GM12878 (cell line): ENCODE data around the gene EXOC1L. TPM values are rescaled to one million over a fixed set of nuclear protein-coding genes. Genes with fewer than 3 reads are reported as not detected.

ENCODE experiments used
- ATAC-seq: fragments of 200-7000 bp; cut with Tn5 transposase; 3 replicates; pipeline ENCODE4 v1.9.1; 2020; ENCODE audit warnings: mild to moderate bottlenecking, moderate library complexity
- BruUV-seq: library from RNA; stranded (reverse); fragments of 400-500 nt; replicated peaks from 2 replicates; lab custom pipeline; 2021; lab: Mats Ljungman, UMichigan
- CTCF ChIA-PET: fragments of 300-600 bp; sonication (Branson Sonifier 250); formaldehyde crosslinking; extraction: SDS; loops from one replicate; lab custom pipeline; 2021; ENCODE audit warnings: inconsistent platforms; lab: Yijun Ruan, JAX
- POLR2A ChIA-PET: fragments of 350-600 bp; formaldehyde crosslinking; extraction: SDS; loops from one replicate; lab custom pipeline; 2021; ENCODE audit warnings: inconsistent platforms; lab: Charles Lee
- RAD21 ChIA-PET: fragments of 300-600 bp; sonication (Branson Sonifier 250); formaldehyde crosslinking; loops from one replicate; lab custom pipeline; 2023; ENCODE audit warnings: antibody characterized with exemption; ENCODE audit not compliant: unreplicated experiment; lab: Charles Lee
- SMC1A ChIA-PET: fragments of 300-600 bp; sonication (Branson Sonifier 250); formaldehyde crosslinking; loops from one replicate; lab custom pipeline; 2023; ENCODE audit not compliant: unreplicated experiment, uncharacterized antibody; lab: Charles Lee
- DNase-seq: peaks from one replicate; pipeline ENCODE4 v3.0.0-alpha.2; 2011; ENCODE audit warnings: low read depth, low spot score
- FAIRE-seq: peaks from 3 replicates; lab custom pipeline; 2011; peaks lifted over from hg19 to GRCh38; lab: Jason Lieb, UNC
- H2AFZ ChIP-seq: 2 replicates; pipeline ENCODE4 v1.6.0; 2011; ENCODE audit warnings: low read depth, low read length, control low read depth; ENCODE audit not compliant: control insufficient read depth
- H3K27ac ChIP-seq: 2 replicates; pipeline ENCODE4 v1.5.1; 2011; ENCODE audit warnings: control low read depth; ENCODE audit not compliant: control insufficient read depth, insufficient read depth
- H3K27me3 ChIP-seq, 2 experiments: replicated peaks in 1 of 2; 2 replicates each; pipeline versions ENCODE4 v1.6.0 to v1.6.1; 2011; ENCODE audit warnings: low read length in 1 of 2; ENCODE audit not compliant: control insufficient read depth in 2 of 2, insufficient read depth in 2 of 2
- H3K36me3 ChIP-seq, 2 experiments: 2 replicates each; pipeline ENCODE4 v1.5.1; 2011; ENCODE audit warnings: low read length in 1 of 2; ENCODE audit not compliant: control insufficient read depth in 2 of 2, insufficient read depth in 2 of 2
- H3K4me1 ChIP-seq: 2 replicates; pipeline ENCODE4 v1.6.1; 2011; ENCODE audit warnings: mild to moderate bottlenecking, low read length, moderate library complexity, mixed read lengths; ENCODE audit not compliant: control insufficient read depth, insufficient read depth
- H3K4me2 ChIP-seq: 2 replicates; pipeline ENCODE4 v1.6.0; 2011; ENCODE audit warnings: control low read depth; ENCODE audit not compliant: control insufficient read depth, insufficient read depth
- H3K4me3 ChIP-seq: fragments of 200-600 bp; sonication (generic); 2 replicates; pipeline ENCODE4 v1.5.1; 2016
- H3K79me2 ChIP-seq: 2 replicates; pipeline ENCODE4 v1.6.0; 2011; ENCODE audit warnings: low read length; ENCODE audit not compliant: control insufficient read depth, insufficient read depth
- H3K9ac ChIP-seq: 2 replicates; pipeline ENCODE4 v1.8.0; 2011; ENCODE audit warnings: low read length, control low read depth, mixed read lengths; ENCODE audit not compliant: control insufficient read depth, insufficient read depth
- H3K9me3 ChIP-seq: replicated peaks from 3 replicates; pipeline ENCODE4 v1.5.1; 2011; ENCODE audit warnings: mild to moderate bottlenecking, low read length; ENCODE audit not compliant: control insufficient read depth, insufficient read depth
- H4K20me1 ChIP-seq: 2 replicates; pipeline ENCODE4 v1.6.0; 2011; ENCODE audit not compliant: control insufficient read depth, insufficient read depth
- E2F4 ChIP-seq: IDR thresholded peaks from 2 replicates; pipeline ENCODE4 v1.6.1; 2012; ENCODE audit warnings: low read depth, low read length, improper control_type of control experiment
- ETV6 ChIP-seq, 2 experiments: fragments of 450-650 bp in 1 of 2; IDR thresholded peaks in 1 of 2; conservative IDR thresholded peaks in 1 of 2; 2 replicates each; pipeline ENCODE4 v1.6.1; 2014; ENCODE audit warnings: antibody characterized with exemption in 1 of 2, borderline replicate concordance in 1 of 2, low read depth in 1 of 2, mild to moderate bottlenecking in 1 of 2, moderate library complexity in 1 of 2
- HDGF ChIP-seq: fragments of 450-650 bp; IDR thresholded peaks from 2 replicates; pipeline ENCODE4 v1.6.1; 2016; ENCODE audit warnings: antibody characterized with exemption
- NBN ChIP-seq: fragments of 450-650 bp; IDR thresholded peaks from 2 replicates; pipeline ENCODE4 v1.6.1; 2016
- NFIC ChIP-seq: IDR thresholded peaks from 2 replicates; pipeline ENCODE4 v1.6.1; 2012; ENCODE audit warnings: low read depth, mild to moderate bottlenecking, inconsistent platforms, low read length, moderate library complexity
- PRDM15 ChIP-seq: fragments of 450-650 bp; formaldehyde crosslinking; IDR thresholded peaks from 2 replicates; pipeline ENCODE4 v1.4.0; 2020; ENCODE audit warnings: mild to moderate bottlenecking, moderate library complexity
- RFX5 ChIP-seq: IDR thresholded peaks from 2 replicates; pipeline ENCODE4 v1.6.1; 2011; ENCODE audit warnings: low read depth, low read length, improper control_type of control experiment
- USF1 ChIP-seq: IDR thresholded peaks from 2 replicates; pipeline ENCODE4 v1.6.1; 2011; ENCODE audit warnings: borderline replicate concordance, low read depth, mild to moderate bottlenecking, moderate library complexity, mixed read lengths, low read length; ENCODE audit not compliant: insufficient read depth; ENCODE audit errors: extremely low read length
- YY1 ChIP-seq: IDR thresholded peaks from 2 replicates; pipeline ENCODE4 v1.6.1; 2011; ENCODE audit warnings: low read depth, mild to moderate bottlenecking, low read length
- WGBS: methylation state at CpG from one replicate; pipeline ENCODE4 v1.1.6; 2016; ENCODE audit warnings: low lambda C conversion rate; ENCODE audit not compliant: insufficient replicate concordance, insufficient coverage; ENCODE audit errors: missing lambda C conversion rate; 5-methylcytosine and 5-hydroxymethylcytosine counted together
- in situ Hi-C: fragments of 300-500 bp; cut with MboI; formaldehyde crosslinking; loops from 9 replicates; pipeline ENCODE4 v1.14.3; 2018; ENCODE audit warnings: mixed read lengths
- intact Hi-C: fragments of 100-400 bp; cut with micrococcal nuclease; formaldehyde crosslinking; loops from one replicate; pipeline ENCODE4 v1.14.2; 2022; ENCODE audit not compliant: unreplicated experiment
- polyA plus RNA-seq, 11 experiments: library from polyadenylated mRNA; depleted of rRNA in 4 of 11; unstranded in 6 of 11; stranded (reverse) in 5 of 11; fragments of >200 nt; fragmentation: Nextera tagmentation in 4 of 11; fragmentation: Illumina TruSeq in 1 of 11; extraction: Ambion mirVana in 4 of 11; extraction: Trizol in 1 of 11; gene quantifications; 1 replicate in 1 of 11; 2 replicates in 10 of 11; pipeline versions ENCODE4 v1.2.1 to v1.2.3, GENCODE V29; 2011 to 2016; ENCODE audit warnings: inconsistent platforms in 2 of 11, missing spikeins in 2 of 11, low read depth in 1 of 11
- total RNA-seq, 4 experiments: library from RNA; depleted of rRNA in 3 of 4; stranded (reverse); fragments of >200 nt in 3 of 4; fragmentation: Illumina TruSeq in 1 of 4; extraction: Trizol in 1 of 4; gene quantifications; 2 replicates each; pipeline versions ENCODE4 v1.2.1 to v1.2.3, GENCODE V29; 2013 to 2021

Gene EXOC1L
- total and polyA plus RNA-seq, 10 of the 15 experiments (the other 5 are each of a cell fraction or from before 2014, with no cell fraction given) = not detected

GRCh38 chr4:55784747-55785146, 34.8 kb upstream of the EXOC1L start:
- Histone ChIP-seq H3K4me3 (no peak overlapping the region), H3K9me3 (no peaks in the 10 kb centered on the region), H2AFZ (no peak overlapping the region), H3K36me3 (no peaks in the 10 kb centered on the region), H3K27ac (no peak overlapping the region), H3K27me3 (no peaks in the 10 kb centered on the region), H3K4me1 (no peaks in the 10 kb centered on the region), H3K4me2 (no peak overlapping the region), H3K9ac (no peak overlapping the region), H3K79me2 (no peaks in the 10 kb centered on the region), H4K20me1 (no peaks in the 10 kb centered on the region)
- BruUV-seq = no TSS peak
- no peak for DNase-seq
- in situ Hi-C loops = no loop called here
- ChIA-PET POLR2A (interaction anchor here (0.6 kb wide), 1 partner anchor 21 kb away, joined by 3 read pairs; no protein-coding TSS in a partner anchor), CTCF (no interaction called here), RAD21 (no interaction called here), SMC1A (no interaction called here)
- intact Hi-C loops = no loop called here
- ATAC-seq = no peak
- FAIRE-seq = no peak
- TF ChIP-seq ETV6 (conservative IDR thresholded peaks at IDR 0.05 in 1 of 2, IDR thresholded peaks at IDR 0.05 in 1 of 2; ENCODE audit: borderline replicate concordance in 1 of 2, low read depth in 1 of 2) (no peak), PRDM15 (CRISPR knock-in tag) (no peak), YY1 (no peak), E2F4 (no peak), USF1 (no peak), RFX5 (no peak), HDGF (no peak), NFIC (no peak), NBN (no peak)
- WGBS = 24% methylated on average over 4 of the region's 4 CpGs
